Measurements from ENCODE around the gene KRTAP9-7.

The KRTAP9-7 gene

DNA sequence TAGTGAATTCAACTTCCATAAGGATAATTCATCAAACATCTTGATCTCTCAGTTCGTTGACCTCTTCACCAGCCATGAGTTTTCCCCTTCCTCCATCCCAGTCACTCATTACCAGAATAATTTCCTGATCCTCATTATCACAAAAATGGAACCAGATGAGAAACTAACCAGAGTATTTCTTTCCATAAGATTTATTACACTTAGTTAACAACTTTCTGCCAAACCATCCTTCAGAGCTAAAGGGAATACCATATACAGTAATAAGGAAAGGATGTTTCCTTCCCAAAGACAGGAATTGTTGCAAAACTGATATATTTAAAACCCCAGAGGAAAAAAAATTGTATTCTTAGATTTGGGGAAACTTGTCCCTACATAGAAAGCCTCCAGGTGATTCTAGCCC lies 18.5 kb downstream of the KRTAP9-7 start:
- TF ChIP-seq, protein P1, sequence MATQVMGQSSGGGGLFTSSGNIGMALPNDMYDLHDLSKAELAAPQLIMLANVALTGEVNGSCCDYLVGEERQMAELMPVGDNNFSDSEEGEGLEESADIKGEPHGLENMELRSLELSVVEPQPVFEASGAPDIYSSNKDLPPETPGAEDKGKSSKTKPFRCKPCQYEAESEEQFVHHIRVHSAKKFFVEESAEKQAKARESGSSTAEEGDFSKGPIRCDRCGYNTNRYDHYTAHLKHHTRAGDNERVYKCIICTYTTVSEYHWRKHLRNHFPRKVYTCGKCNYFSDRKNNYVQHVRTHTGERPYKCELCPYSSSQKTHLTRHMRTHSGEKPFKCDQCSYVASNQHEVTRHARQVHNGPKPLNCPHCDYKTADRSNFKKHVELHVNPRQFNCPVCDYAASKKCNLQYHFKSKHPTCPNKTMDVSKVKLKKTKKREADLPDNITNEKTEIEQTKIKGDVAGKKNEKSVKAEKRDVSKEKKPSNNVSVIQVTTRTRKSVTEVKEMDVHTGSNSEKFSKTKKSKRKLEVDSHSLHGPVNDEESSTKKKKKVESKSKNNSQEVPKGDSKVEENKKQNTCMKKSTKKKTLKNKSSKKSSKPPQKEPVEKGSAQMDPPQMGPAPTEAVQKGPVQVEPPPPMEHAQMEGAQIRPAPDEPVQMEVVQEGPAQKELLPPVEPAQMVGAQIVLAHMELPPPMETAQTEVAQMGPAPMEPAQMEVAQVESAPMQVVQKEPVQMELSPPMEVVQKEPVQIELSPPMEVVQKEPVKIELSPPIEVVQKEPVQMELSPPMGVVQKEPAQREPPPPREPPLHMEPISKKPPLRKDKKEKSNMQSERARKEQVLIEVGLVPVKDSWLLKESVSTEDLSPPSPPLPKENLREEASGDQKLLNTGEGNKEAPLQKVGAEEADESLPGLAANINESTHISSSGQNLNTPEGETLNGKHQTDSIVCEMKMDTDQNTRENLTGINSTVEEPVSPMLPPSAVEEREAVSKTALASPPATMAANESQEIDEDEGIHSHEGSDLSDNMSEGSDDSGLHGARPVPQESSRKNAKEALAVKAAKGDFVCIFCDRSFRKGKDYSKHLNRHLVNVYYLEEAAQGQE (IDR thresholded peaks at IDR 0.05; ENCODE audit: insufficient read depth in 1 of 2, low read depth in 2 of 2, low read length in 2 of 2) = no peak
- TF ChIP-seq TAF1 (IDR thresholded peaks at IDR 0.05; ENCODE audit: borderline replicate concordance, insufficient read depth, low read length) = no peak
- no peak for TF ChIP-seq FOXP2 (optimal IDR thresholded peaks at IDR 0.05; ENCODE audit: borderline replicate concordance, extremely low read depth, extremely low read length, insufficient read depth)
- TF ChIP-seq SIN3A (IDR thresholded peaks at IDR 0.05; ENCODE audit: borderline replicate concordance, insufficient read depth, low read length) = no peak
- TF ChIP-seq POLR2AphosphoS5 (IDR thresholded peaks at IDR 0.05; ENCODE audit: low read depth, low read length) = no peak

GRCh38 chr17:41296846-41297245 lies 21.3 kb downstream of the KRTAP9-7 start:
- TF ChIP-seq POLR2AphosphoS5 (IDR thresholded peaks at IDR 0.05; ENCODE audit: low read depth, low read length) = no peak
- no peak for TF ChIP-seq SIN3A (IDR thresholded peaks at IDR 0.05; ENCODE audit: borderline replicate concordance, insufficient read depth, low read length)
- TF ChIP-seq TAF1 (IDR thresholded peaks at IDR 0.05; ENCODE audit: borderline replicate concordance, insufficient read depth, low read length) = no peak
- TF ChIP-seq, protein P1 (IDR thresholded peaks at IDR 0.05; ENCODE audit: insufficient read depth in 1 of 2, low read depth in 2 of 2, low read length in 2 of 2) = no peak
- no peak for TF ChIP-seq FOXP2 (optimal IDR thresholded peaks at IDR 0.05; ENCODE audit: borderline replicate concordance, extremely low read depth, extremely low read length, insufficient read depth)

DNA sequence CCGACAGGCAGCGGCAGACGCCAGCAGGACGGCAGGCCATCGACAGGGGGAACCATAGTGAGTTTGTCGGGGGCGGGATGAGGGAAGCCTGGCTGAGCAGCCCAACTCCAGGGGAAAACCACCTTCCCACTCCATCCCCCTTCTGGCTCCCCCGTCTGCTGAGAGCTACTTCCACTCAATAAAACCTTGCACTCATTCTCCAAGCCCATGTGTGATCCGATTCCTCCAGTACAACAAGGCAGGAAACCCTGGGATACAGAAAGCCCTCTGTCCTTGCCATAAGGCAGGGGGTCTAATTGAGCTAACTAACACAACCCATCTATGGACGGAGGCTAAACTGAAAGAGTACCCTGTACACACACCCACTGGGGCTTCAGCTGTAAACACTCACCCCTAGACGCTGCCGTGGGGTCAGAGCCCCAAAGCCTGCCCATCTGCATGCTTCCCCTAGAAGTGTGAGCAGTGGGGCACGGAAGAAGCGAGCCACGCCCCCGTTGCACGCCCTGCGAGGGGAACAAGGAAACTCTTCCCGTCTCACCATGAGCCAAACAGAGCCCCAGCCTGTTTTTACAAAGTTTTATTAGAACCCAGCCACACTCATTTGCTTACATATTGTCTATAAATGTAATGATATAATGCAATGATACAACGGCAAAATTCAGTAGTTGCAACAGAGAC lies 23.1 kb downstream of the KRTAP9-7 start:
- TF ChIP-seq SIN3A (IDR thresholded peaks at IDR 0.05; ENCODE audit: borderline replicate concordance, insufficient read depth, low read length) = no peak
- TF ChIP-seq, protein P1 (IDR thresholded peaks at IDR 0.05; ENCODE audit: insufficient read depth in 1 of 2, low read depth in 2 of 2, low read length in 2 of 2) = no peak
- no peak for TF ChIP-seq TAF1 (IDR thresholded peaks at IDR 0.05; ENCODE audit: borderline replicate concordance, insufficient read depth, low read length)
- TF ChIP-seq POLR2AphosphoS5 (IDR thresholded peaks at IDR 0.05; ENCODE audit: low read depth, low read length) = no peak
- no peak for TF ChIP-seq FOXP2 (optimal IDR thresholded peaks at IDR 0.05; ENCODE audit: borderline replicate concordance, extremely low read depth, extremely low read length, insufficient read depth)

DNA sequence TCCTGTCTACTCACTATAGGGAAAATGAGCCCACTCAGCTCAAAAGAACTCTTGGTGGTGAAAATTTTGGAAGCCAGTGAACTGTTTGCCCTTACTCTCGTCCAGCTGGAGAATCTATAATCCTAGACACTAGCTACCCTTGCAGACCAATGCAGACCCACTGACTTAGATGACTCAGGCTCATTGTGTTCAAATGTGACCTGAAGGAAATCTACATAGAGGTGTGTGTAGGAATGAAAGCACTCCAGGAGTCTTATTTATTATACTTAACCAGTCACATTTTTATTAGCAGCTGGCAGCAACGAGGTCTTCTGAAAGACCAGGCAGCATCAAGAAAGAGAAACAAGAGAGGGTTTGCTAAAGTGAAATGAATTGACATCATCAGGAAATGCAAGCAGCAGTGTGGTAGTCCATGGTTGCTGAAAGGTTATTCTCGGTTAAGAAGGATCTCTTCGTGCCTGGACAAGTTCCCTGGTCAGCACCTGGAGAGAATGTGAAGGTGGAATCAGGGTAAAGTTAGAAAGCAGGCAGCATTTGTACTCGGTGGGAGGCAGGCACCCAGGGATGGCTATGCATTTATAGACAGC lies 25.8 kb downstream of the KRTAP9-7 start:
- TF ChIP-seq TAF1 (IDR thresholded peaks at IDR 0.05; ENCODE audit: borderline replicate concordance, insufficient read depth, low read length) (no peak), SIN3A (IDR thresholded peaks at IDR 0.05; ENCODE audit: borderline replicate concordance, insufficient read depth, low read length) (no peak), FOXP2 (optimal IDR thresholded peaks at IDR 0.05; ENCODE audit: borderline replicate concordance, extremely low read depth, extremely low read length, insufficient read depth) (no peak), POLR2AphosphoS5 (IDR thresholded peaks at IDR 0.05; ENCODE audit: low read depth, low read length) (no peak)
- TF ChIP-seq, protein P1 (IDR thresholded peaks at IDR 0.05; ENCODE audit: insufficient read depth in 1 of 2, low read depth in 2 of 2, low read length in 2 of 2) = no peak
